ENCODE results near the gene ACSS3.

- TF ChIP-seq POLR2AphosphoS5 (IDR thresholded peaks at IDR 0.05; ENCODE audit: low read depth, low read length) (no peak), SIN3A (IDR thresholded peaks at IDR 0.05; ENCODE audit: borderline replicate concordance, insufficient read depth, low read length) (no peak)
Observed at GRCh38 chr12:81261508-81262207, 183.8 kb downstream of the ACSS3 start.

Data from PFSK-1 (cell line).